ENCODE measurements around the gene LOXL1. TPM values are rescaled to one million over a fixed set of nuclear protein-coding genes. Genes with fewer than 3 reads are reported as not detected.
"Not testable (repeated sequence)": the region's sequence is repeated elsewhere in the genome, so short reads cannot be mapped to it uniquely, and the experiment has no call there.

LOXL1 gene
- polyA plus RNA-seq, 3 donors = 86.3 to 88.4 (median 88.1) TPM

DNA sequence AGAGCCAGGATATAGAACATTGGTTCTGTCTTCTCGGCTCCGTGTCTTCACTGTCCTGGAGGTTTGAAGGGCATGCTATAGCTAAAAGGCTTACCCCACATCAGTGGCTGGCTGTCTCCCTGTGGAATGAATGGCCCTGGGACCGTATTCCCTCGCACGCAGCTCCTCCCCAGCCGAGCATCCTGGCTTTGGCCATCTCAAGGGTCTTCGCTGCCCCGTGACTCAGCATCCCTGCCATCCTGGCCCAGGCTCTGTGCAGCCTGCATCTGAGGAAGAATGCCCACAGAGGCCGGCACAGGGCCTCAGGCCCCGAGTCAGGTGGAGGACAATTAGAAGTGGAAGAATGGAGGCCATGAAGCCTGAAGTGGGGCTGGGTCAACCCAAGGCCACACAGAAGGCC is 11.0 kb downstream of the LOXL1 start:
- no peak for DNase-seq (ENCODE audit: low read depth in 3 of 3, low spot score in 2 of 3)

DNA sequence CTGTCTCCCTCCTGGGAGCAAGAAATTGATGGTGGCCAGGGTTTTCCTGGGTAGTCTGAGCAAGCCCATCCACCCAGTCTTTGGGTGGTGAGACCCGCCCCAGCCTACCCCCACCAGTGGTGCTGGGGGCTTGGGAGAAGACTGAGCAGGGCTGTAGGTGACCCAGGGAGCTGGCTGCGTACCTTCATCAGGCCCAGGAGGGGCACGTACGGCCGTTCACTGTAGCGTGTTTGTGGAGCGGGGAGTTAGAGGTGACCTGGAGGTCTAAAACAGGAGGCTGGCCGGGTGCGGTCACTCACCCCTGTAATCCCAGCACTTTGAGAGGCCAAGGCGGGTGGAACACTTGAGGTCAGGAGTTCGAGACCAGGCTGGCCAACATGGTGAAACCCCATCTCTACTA is 11.5 kb downstream of the LOXL1 start:
- DNase-seq (ENCODE audit: low read depth in 3 of 3, low spot score in 2 of 3) = no peak

DNA sequence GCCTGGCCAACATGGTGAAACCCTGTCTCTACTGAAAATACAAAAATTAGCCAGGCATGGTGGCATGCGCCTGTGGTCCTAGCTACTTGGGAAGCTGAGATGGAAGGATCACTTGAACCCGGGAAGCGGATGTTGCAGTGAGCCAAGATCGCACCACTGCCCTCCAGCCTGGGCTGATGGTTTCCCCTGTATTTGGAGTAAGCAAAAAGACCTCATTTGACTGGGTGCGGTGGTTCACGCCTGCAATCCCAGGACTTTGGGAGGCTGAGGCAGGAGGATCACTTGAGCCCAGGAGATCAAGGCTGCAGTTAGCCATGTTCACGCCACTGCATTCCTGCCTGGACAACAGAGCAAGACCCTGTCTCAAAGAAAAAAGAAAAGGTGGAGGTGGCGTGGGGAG is 12.3 kb downstream of the LOXL1 start:
- not testable (repeated sequence) for DNase-seq (ENCODE audit: low read depth in 3 of 3, low spot score in 2 of 3)

DNA sequence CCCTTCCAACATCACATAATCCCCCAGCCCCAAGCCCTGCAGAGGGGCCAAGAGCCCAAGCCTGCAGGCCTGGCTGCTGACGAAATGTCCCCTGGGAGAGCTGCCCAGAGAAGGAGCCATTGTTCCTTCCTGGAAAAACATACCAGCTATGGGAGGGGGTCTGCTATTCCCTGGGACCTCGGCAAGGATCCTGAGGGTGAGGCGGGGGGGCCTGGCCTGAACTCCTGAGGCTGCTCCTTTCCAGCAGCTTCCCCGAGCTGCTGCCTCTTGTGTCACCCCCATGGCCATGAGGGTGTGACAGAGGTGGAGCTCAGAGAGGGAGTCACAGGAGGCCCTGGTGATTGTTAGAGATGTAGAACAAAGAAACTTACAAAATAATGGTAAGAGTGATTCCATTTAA is 12.9 kb downstream of the LOXL1 start:
- DNase-seq (ENCODE audit: low read depth in 3 of 3, low spot score in 2 of 3) = no peak

DNA sequence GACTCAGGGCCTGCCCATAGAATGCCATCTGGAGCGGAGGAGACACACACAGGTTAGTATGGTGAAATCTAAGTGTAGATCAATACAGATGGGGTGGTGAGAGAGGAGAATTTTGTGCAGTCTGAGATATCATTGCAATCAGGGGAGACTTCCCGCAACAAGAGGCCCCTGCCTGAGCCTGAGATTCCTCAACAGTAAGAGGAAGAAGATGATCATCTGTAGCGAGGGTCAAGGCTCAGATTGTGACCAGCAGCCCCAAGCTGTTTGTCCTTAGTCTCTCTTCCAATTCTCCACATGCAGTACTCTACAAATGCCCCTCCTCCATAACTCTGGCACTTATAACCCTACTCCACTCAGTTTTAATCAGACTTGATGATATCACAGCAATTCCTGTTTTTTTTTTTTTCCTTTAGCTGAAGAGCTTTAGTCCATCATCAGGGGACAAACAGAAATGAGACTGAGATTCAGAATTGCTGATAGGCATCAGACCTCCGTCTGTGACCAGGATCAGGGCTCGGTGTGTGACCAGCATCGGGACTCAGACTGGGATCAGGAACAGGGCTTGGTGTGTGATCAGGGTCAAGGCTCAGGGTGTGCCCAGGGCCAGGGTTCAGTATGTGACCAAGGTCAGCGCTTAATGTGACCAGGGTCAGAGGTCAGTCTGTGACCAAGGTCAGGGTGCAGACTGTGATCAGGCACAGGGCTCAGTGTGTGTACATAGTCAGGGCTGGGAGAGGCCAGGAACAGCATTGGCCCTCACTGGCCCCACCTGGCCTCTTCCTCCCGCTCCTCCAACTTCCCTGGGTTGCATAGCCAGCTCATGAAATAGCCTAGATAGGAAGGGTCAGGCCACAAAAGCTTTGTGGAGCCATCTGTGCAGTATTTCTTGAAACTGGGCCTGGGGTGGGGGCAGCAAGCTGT is 14.1 kb downstream of the LOXL1 start:
- DNase-seq (ENCODE audit: low read depth in 3 of 3, low spot score in 2 of 3) = no peak

DNA sequence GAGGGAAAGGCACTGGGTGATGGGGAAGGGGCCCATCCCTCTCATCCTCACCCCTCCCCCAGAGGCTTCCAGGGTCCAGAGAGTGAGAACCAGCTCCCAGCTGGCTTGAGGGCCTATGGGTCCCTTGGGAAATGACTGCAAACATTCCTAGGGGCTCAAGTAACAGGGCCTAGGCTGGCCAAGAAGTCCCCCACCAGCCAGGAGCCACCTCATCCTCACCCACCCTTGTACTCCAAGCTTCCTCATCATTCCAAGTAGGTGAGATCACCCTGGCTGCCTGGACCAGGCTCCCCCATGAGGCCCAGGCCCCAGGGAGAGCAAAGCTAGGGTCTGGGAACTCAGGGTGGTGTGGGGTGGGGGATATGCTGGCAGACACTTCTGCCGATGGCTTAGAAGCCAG is 14.8 kb downstream of the LOXL1 start:
- DNase-seq (ENCODE audit: low read depth in 3 of 3, low spot score in 2 of 3) = no peak

DNA sequence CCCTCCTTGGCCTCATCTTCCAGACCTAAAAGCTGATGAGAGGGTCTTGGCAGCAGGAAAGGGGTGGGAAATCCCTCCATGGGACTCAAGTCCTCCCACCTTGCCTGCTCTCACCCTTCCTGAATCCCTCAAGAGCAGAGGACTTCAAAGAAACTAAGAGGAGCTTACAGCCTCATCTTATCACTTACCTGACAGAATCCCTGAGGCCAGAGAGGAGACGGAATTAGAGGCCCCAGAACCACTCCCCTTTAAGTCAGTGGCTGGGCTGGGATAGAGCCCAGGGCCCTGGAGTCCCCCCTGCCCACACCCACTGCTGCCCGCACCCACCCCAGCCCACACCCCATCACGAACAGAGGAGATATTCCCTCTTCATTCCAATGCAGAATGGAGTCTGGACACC is 15.2 kb downstream of the LOXL1 start:
- no peak for DNase-seq (ENCODE audit: low read depth in 3 of 3, low spot score in 2 of 3)

DNA sequence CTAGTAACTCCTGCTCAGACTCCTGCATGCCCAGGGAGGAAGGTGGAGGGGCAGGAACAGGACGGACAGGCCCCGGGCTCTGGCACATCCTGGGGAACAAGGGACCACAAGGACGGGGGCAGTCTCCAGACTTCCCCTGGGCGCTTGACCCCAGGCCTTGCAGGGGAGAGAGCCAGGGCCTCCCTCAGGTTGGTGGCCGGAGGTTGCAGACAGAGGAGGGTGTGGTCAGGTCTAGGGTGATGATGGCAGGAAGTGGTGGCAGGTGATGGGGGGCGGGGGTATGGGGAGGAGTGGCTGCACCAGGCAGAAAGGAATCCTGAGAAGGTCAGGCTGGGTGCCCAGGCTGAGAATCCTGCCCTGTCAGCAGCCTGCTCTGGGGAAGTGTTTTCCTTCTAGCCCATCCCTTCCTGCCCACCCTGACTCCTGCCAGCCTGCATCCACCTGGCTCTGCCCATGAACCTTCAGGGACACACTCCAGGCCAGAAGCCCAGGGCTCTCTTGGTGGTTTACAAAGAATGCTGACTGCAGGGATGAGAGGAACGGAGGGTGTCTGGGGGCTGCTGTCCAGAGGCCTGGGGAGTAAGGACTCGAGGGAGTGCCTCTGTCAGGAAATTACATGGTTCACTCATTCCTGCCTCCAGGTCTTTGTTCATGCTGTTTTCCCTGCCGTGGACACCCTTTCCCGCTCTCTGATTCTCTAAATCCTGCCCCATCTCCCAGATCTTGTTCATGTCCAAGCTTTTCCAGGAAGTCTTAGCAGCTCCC is 15.8 kb downstream of the LOXL1 start:
- no peak for DNase-seq (ENCODE audit: low read depth in 3 of 3, low spot score in 2 of 3)

DNA sequence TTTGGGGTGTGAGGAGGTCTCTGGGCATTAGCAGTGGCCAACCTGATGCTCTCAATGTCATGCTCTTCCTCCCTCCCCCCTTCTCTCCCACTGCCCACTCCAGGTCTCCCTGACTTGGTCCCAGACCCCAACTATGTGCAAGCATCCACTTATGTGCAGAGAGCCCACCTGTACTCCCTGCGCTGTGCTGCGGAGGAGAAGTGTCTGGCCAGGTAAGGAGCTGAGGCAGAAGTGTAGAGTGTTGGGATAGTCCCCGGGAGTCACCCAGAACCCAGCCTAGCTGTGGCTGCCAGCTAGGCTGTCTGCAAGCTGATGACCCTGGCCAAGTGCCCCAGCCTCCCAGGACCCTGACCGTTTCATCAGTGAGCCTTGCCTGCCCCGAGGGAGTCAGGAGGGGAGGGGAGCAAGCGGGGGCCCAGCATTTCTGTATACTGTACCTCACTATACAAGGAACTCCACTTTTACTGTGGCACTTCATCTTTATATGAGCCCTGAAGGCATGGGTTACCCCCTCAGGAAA is 16.5 kb downstream of the LOXL1 start:
- DNase-seq (ENCODE audit: low read depth in 3 of 3, low spot score in 2 of 3) = no peak

DNA sequence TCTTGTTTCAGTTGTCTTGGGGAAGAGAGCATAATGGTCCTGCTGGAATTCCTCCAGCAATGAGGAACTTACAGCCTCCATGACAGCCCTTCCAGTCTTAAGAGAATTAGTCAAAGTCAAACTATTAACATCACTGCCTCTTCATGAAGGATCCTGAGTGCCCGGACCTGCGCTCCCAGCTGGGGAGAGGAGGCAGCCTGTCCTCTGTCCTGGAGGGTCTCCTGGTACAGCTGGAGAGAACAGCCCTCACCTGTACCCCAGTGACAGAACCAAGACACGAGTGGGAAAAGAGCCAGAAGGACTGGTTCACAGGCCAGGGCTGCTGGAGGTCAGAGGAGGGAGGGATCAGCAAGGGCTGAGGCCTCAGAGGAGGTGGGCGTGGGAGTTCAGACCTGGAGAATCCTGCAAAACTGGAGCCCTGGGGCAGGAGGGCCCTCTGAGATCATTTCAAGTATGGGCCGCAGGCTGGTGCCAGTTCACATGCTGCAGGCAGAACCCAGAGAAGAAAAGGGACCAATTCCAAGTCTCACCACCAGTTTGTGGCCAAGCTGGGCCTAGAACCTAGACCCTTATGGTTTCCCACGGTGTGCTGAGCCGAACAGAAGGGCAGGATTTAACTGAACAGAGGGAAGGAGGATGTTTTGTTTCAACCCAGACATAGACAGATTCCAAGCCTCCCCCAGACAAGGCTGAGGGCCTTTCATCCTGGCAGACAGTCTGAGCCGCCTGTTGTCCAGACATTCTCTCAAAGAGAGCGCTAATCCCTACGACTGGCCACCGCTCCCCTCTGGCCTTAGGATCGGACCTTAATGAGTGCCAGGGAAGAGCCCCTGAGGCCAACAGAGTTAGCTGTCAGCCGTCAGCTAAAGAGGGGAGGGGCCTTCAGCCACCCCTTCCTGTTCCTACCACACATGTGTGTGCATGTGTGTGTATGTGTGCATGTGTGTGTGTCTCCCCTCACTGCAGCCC is 18.2 kb downstream of the LOXL1 start:
- no peak for DNase-seq (ENCODE audit: low read depth in 3 of 3, low spot score in 2 of 3)

DNA sequence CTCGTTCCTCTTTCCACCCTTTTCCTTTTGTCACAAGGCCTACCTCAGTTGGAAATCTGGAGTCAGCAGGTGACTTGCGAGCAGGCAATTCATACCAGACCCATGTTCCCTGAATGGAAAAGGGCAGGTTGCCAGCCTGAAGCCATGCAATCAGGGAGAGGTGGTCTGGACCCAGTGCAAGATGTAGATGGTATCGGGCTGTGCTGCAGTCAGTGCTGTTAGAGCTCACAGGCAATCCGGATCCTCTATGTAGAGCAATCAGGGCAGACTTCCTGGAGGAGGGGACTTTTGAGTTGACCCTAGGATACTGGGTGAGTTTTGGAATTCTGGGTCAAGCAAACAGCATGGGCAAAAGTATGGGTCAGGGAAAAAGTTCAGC is 18.9 kb downstream of the LOXL1 start:
- DNase-seq (ENCODE audit: low read depth in 3 of 3, low spot score in 2 of 3) = no peak

DNA sequence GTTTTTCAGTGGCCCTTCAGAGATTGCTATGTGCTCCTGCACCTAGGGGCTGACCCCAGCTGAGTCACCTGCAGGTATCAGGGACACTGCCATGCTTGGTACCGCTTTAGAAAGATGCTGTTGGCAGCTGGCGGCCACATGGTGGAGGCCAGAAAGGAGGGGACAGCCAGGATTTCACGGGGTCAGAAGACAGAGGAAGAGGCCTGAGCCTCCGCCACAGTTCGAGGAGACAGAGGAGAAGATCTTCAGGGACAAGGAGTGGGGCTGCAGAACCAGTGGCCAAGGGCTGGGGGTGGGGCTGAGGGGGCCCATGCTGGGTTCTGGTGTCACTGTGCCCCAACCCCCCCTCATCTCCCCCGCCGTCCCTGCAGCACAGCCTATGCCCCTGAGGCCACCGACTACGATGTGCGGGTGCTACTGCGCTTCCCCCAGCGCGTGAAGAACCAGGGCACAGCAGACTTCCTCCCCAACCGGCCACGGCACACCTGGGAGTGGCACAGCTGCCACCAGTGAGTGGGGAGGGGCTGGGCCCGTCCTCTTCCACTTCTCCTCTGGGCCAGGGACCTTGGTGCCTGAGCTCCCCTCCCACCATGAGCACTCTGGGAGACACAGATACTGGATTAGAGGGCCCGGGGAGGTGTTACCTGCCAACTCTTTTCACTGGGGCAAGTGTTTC is 19.9 kb downstream of the LOXL1 start:
- no peak for DNase-seq (ENCODE audit: low read depth in 3 of 3, low spot score in 2 of 3)

DNA sequence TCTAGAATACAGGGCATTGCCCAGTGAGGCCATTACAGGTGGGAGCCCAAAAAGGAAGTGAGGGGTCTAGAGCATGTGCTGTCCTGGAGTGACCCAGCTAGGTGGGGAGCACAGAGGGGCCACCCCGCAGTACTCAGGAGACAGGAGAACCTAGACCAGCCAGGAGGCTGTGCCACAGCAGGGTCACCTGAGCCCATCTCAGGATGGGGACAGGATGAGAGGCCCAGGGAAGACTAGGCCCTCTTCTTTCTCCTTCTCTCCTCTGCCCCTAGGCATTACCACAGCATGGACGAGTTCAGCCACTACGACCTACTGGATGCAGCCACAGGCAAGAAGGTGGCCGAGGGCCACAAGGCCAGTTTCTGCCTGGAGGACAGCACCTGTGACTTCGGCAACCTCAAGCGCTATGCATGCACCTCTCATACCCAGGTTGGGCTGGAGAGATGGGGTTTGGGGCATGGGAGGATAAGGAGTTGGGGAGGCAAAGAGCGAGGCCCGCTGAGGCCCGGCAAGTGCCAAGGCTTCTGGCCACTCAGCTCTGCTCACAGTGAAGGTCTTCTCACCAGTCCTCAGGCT is 20.6 kb downstream of the LOXL1 start:
- no peak for DNase-seq (ENCODE audit: low read depth in 3 of 3, low spot score in 2 of 3)

DNA sequence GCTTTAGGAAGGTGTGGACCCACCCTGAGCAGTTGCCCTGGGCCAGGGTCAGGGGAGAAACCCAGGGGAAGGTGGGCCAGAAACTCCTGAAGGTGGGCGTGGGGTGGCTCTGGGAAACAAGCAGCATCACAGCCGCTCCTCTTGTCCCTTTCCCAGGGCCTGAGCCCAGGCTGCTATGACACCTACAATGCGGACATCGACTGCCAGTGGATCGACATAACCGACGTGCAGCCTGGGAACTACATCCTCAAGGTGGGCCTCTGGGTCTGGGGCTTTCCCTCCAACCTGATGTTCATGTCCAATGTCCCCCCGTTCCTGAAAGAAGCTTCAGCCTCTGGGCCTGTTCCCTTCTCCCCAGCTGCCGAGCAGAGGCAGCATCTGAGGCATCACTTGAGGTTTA is 21.4 kb downstream of the LOXL1 start:
- no peak for DNase-seq (ENCODE audit: low read depth in 3 of 3, low spot score in 2 of 3)

DNA sequence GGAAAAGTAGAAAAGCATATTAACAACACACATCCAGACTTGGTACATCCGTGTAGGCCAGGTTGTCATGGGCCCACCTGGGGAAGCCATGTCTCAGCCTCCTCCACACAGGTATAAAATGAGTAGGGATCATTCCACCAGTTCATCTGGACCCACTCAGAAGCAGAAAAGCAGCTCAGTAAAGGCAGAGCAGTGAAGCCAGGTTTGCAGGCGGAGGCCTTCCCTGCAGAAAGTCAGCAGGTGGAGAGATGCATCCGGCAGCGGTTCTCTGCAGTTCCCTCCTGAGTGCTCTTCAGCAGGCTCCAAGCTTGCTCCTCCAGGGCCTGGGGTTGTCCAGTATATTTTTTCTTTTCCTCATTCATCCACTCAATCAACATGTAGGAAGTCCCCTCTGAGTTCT is 22.1 kb downstream of the LOXL1 start:
- DNase-seq (ENCODE audit: low read depth in 3 of 3, low spot score in 2 of 3) = no peak

DNA sequence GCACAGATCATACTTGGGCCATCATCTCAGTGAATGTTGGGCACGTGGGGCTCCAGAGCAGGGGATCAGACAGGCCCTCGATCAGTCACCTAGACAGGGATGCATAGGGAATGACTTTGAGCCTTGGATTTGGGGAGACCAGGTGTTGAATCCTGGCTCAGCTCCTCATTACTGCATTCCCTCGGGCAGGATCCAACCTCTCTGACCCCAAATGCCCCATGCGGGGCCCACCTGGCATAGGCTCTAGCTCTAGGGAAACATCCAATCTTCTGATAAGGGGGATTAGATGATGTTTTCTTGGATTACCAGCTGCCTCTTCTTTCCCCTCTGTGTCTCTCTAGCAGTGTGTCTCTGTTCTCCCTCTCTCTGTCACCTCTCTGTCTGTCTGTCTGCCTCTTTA is 22.7 kb downstream of the LOXL1 start:
- no peak for DNase-seq (ENCODE audit: low read depth in 3 of 3, low spot score in 2 of 3)

DNA sequence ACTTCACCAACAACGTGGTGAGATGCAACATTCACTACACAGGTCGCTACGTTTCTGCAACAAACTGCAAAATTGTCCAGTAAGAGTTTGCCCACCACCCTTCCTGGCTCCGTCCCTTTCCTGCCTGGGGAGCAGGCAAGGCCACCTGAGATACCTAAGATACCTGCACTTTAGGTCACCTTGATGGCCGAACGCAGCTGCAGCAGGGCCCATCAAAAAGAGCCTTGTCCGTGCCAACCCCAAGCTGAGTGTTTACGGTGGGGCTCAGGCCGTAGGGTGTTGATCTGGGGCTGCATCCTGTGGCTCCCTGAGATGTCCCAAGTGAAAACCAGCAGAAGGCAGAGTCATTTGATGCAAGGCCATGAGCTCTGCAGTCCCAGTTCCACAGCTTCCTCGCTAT is 23.2 kb downstream of the LOXL1 start:
- DNase-seq (ENCODE audit: low read depth in 3 of 3, low spot score in 2 of 3) = no peak

DNA sequence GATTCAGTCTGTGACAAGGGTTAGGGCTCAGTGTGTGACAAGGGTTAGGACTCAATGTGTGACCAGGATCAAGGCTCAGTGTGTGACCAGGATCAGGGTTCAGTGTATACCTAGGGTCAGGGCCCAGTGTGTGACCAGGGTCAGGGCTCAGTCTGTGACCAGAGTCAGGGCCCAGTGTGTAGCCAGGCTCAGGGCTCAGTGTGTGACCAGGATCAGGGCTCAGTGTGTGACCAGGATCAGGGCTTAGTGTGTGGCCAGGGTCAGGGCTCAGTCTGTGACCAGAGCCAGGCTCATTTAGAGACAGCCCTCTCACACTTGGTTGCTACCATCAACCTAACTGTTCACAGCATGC is 24.2 kb downstream of the LOXL1 start:
- DNase-seq (ENCODE audit: low read depth in 3 of 3, low spot score in 2 of 3) = no peak

DNA sequence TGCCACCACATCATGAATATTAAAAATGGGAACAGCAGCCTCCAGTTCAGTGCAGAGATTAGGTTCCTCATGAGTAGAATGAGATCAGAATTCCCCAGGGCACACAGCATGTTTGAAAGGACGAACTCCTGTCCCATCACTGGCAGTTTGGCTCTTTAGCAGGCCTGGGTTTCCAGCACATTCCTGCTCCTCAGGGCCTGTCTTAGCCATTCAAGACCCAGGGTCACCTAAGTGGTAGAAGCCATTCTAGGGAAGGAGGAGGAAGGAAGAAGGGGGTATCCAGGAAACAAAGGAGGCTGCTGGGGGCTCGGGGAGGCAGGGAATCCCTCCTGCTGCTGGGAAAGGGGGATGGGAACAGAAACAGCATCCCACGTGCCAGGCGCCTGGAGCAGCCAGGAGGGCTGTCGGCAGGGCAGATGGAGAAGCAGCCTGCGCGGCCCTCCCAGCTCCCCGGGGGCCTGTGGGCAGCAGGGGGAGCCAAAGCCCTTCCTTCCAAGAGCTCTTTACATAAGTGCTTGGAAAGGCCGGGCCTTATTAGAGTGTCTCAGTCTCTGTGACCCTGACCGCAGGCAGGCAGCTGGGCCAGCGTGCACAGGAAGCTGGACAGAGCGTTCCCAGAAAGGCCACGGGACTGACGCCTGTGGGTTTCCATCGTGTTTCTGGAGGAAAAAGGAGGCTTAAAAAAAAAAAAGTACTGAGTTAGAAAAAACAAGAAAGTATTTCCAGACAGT is 24.7 kb downstream of the LOXL1 start:
- peak; percentile 76 to 82 (median 78) for DNase-seq (ENCODE audit: low read depth in 3 of 3, low spot score in 2 of 3)
